Mesothelial cell of epicardium (in vitro differentiated cells): ENCODE data around the gene KRTAP22-2. TPM values are rescaled to one million over a fixed set of nuclear protein-coding genes. Genes with fewer than 3 reads are reported as not detected.

Experiments used
- DNase-seq, 2 experiments: peaks; one replicate each; pipeline ENCODE4 v3.0.0; 2021; ENCODE audit warnings: low spot score in 2 of 2; ENCODE audit not compliant: unreplicated experiment in 2 of 2
- H3K27ac Mint-ChIP-seq: 2 replicates; pipeline ENCODE4 v1.8.0; 2021; ENCODE audit warnings: mixed read lengths
- H3K27me3 Mint-ChIP-seq: 2 replicates; pipeline ENCODE4 v1.8.0; 2021; ENCODE audit warnings: low read depth, mixed read lengths
- H3K36me3 Mint-ChIP-seq: 2 replicates; pipeline ENCODE4 v1.8.0; 2021; ENCODE audit warnings: mixed read lengths
- H3K4me1 Mint-ChIP-seq: 2 replicates; pipeline ENCODE4 v1.8.0; 2021; ENCODE audit warnings: mixed read lengths
- H3K4me3 Mint-ChIP-seq: 2 replicates; pipeline ENCODE4 v1.8.0; 2021; ENCODE audit warnings: mild to moderate bottlenecking, moderate library complexity, mixed read lengths
- H3K9me3 Mint-ChIP-seq: 2 replicates; pipeline ENCODE4 v1.8.0; 2021; ENCODE audit warnings: mixed read lengths
- total RNA-seq: library from RNA; stranded (reverse); gene quantifications from 3 replicates; pipeline ENCODE4 v1.2.1, GENCODE V29; 2021
- TF ChIP-seq, protein P1 (sequence below): fragments of 200-600 bp; sonication (generic); IDR thresholded peaks from one replicate; pipeline ENCODE4 v1.5.0; 2021; ENCODE audit warnings: antibody characterized with exemption; ENCODE audit not compliant: unreplicated experiment

KRTAP22-2 gene
- total RNA-seq, 1 donor from 2014 or later: not detected

DNA sequence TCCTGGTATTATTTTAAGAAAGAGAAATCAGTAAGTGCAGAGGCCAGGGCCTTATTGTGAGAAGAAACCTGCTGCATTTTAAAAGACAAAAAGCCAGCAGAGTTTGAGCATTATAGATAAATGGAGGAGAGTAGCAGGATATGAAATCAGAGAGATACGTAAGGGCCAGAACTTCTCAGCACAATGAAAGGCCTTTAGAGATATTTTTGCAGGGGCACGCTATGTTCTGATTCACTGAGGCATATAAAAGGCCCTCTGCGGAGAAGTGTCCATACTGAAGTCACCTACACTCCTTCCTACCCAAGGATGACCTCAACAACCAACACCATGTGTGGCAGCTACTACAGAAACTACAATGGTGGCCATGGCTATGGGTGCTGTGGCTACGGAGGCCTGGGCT lies 1.9 kb upstream of the KRTAP22-2 start, which contains the start of gene KRTAP6-3:
KRTAP6-3 (plus strand) TSS at position 301 of the 400 bp plus-strand sequence; CDS start at position 307, 6 bp downstream.
- no peaks in the 10 kb centered on the region for H3K36me3 Mint-ChIP-seq

DNA sequence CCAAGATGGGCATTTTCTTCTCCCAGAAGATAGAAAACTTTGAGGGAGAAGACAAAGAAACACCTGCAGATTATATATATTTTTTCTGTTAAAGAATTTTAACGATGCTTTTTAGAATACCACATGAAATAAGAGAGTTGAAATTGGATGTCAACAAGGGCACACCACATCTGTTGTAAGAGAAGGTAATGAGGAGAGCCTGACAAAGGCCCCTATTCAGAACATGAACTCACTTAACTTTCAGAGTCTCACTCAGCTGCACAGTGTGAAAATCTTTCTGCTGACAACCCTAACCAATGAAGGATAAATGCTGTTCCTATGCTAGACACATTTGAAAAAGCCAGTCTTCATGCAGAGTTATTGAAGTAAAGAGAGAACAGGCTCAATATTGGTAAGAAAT lies 7.3 kb downstream of the KRTAP22-2 start:
- no peaks in the 10 kb centered on the region for H3K36me3 Mint-ChIP-seq
- no peak for DNase-seq

More for the DNA sequence above, 1.9 kb upstream of the KRTAP22-2 start, which contains the start of gene KRTAP6-3:
- H3K4me3 Mint-ChIP-seq: no peak within 1 kb of the TSS
- DNase-seq: no peak
- peaks cover 39% of the 10 kb centered on the region for H3K9me3 Mint-ChIP-seq
- no peaks in the 10 kb centered on the region for H3K4me1 Mint-ChIP-seq
- no peak within 1 kb of the TSS for H3K27ac Mint-ChIP-seq
- H3K27me3 Mint-ChIP-seq: no peaks in the 10 kb centered on the region
- TF ChIP-seq, protein P1, sequence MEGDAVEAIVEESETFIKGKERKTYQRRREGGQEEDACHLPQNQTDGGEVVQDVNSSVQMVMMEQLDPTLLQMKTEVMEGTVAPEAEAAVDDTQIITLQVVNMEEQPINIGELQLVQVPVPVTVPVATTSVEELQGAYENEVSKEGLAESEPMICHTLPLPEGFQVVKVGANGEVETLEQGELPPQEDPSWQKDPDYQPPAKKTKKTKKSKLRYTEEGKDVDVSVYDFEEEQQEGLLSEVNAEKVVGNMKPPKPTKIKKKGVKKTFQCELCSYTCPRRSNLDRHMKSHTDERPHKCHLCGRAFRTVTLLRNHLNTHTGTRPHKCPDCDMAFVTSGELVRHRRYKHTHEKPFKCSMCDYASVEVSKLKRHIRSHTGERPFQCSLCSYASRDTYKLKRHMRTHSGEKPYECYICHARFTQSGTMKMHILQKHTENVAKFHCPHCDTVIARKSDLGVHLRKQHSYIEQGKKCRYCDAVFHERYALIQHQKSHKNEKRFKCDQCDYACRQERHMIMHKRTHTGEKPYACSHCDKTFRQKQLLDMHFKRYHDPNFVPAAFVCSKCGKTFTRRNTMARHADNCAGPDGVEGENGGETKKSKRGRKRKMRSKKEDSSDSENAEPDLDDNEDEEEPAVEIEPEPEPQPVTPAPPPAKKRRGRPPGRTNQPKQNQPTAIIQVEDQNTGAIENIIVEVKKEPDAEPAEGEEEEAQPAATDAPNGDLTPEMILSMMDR: no peak

DNA sequence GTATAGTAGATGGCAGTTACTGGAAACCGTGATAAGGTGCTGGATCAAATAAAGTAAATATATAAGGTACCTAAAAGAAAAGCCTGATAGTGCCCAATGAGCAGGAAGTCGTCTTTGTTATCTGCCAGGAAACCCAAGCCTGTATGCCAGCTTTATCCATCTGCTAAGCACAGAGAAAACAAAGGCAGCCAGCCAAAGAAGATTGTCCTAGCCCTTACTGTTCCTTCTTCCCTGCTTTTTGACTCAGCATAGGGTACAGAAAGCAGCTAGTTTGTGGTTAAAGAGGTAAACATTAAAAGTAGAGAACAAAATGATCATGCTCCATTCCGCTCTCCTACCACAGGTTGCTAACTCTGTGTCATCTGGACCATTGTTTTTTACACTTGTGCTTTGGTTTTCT lies 10.1 kb downstream of the KRTAP22-2 start:
- H3K4me1 Mint-ChIP-seq: no peaks in the 10 kb centered on the region
- no peak for DNase-seq
- peaks cover 20% of the 10 kb centered on the region for H3K9me3 Mint-ChIP-seq
- H3K4me3 Mint-ChIP-seq: no peak overlapping the region
- H3K27ac Mint-ChIP-seq: no peak overlapping the region
- H3K36me3 Mint-ChIP-seq: no peaks in the 10 kb centered on the region
- TF ChIP-seq, protein P1: no peak
- no peaks in the 10 kb centered on the region for H3K27me3 Mint-ChIP-seq

More for the DNA sequence above, 7.3 kb downstream of the KRTAP22-2 start:
- Mint-ChIP-seq H3K4me1 (no peaks in the 10 kb centered on the region), H3K9me3 (peaks cover 31% of the 10 kb centered on the region), H3K4me3 (no peak overlapping the region), H3K27ac (no peak overlapping the region), H3K27me3 (no peaks in the 10 kb centered on the region)
- TF ChIP-seq, protein P1: no peak

DNA sequence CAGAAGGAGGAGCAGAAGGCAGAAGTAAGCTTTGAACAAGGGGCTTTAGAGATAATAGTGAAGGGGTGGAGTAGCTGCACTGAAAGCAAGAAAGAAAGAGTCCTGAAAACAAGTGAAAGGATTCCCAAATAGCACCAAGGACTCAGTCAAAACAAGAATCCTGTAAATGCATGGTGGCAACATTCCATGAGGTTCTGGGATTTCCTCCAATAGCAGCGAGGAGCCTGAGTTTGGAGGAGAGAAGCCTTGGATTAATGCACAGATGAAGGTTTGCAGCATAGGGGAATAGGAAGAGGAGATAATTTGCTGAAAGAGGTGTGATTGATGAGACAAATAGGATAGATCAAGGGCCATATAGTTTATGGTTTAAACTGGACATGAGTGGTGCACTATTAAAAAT lies 10.9 kb downstream of the KRTAP22-2 start:
- no peak for DNase-seq
- Mint-ChIP-seq H3K9me3 (peaks cover 16% of the 10 kb centered on the region), H3K4me3 (no peak overlapping the region), H3K27ac (no peak overlapping the region), H3K4me1 (no peaks in the 10 kb centered on the region), H3K36me3 (no peaks in the 10 kb centered on the region), H3K27me3 (no peaks in the 10 kb centered on the region)
- TF ChIP-seq, protein P1: no peak

DNA sequence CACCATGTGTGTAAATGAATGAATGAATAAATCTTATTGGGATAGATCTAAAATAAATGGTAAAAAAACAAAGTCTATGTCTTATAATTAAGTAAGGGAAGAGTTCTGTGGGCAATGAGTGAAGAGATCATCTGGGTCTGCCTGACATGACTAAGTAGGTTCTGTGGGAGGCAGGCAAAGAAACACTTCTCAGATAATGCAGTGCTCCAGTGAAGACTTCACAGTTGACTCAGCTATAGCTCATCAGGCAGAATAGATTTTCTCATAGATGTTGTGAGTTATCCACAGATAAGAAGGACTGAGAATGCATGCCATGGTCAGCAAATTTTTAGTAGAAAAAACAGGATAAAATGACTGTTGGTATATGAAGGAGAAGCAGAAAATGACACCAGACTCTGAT lies 12.4 kb downstream of the KRTAP22-2 start:
- Mint-ChIP-seq H3K9me3 (peaks cover 17% of the 10 kb centered on the region), H3K36me3 (no peaks in the 10 kb centered on the region), H3K4me1 (no peaks in the 10 kb centered on the region), H3K27ac (no peak overlapping the region), H3K4me3 (no peak overlapping the region), H3K27me3 (no peaks in the 10 kb centered on the region)
- TF ChIP-seq, protein P1: no peak
- DNase-seq: no peak

DNA sequence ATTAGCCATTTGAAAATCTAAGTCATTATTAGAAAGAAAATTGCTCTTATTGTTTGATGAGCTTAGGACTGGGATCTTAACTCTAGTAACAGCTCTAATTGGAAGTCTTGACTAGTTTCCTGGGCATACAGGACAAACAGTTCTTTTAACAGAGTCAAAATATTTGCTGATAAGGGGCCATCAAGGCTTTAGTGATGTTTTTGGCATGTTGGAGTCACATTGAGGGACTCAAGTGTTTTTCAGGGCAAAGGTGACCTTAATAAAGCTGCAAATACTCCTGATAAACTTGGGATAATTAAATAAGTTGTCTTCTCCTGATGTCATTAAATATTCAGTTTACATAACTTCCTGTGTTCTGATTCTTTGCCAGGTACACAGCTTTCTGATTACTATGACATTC lies 22.6 kb downstream of the KRTAP22-2 start:
- Mint-ChIP-seq H3K9me3 (peaks cover 18% of the 10 kb centered on the region), H3K36me3 (no peaks in the 10 kb centered on the region), H3K27ac (no peak overlapping the region), H3K4me3 (no peak overlapping the region), H3K4me1 (no peaks in the 10 kb centered on the region), H3K27me3 (no peaks in the 10 kb centered on the region)
- TF ChIP-seq, protein P1: no peak
- DNase-seq: no peak
